Adrenal gland (tissue), 5 donors: ENCODE results near the gene ASAP2.

Experiments
- CTCF ChIP-seq, 6 experiments: fragments of 450-650 bp in 4 of 6; fragments of 200-600 bp in 2 of 6; sonication (generic) in 1 of 6; IDR thresholded peaks; 1 replicate in 5 of 6; 2 replicates in 1 of 6; pipeline versions ENCODE4 v1.5.1 to v1.8.0; 2016 to 2021; ENCODE audit warnings: antibody characterized with exemption in 6 of 6, mild to moderate bottlenecking in 2 of 6, moderate library complexity in 1 of 6
- POLR2A ChIP-seq, 2 donors: fragments of 450-650 bp; IDR thresholded peaks; one replicate each; pipeline ENCODE4 v1.6.1; 2017; ENCODE audit warnings: antibody characterized with exemption in 2 of 2, mild to moderate bottlenecking in 2 of 2, moderate library complexity in 1 of 2
- donor health status: DM: no; HTN: no; CAD: no.

- TF ChIP-seq CTCF (IDR thresholded peaks at IDR 0.05), result no peak
- TF ChIP-seq POLR2A (IDR thresholded peaks at IDR 0.05), result no peak
Measured at GRCh38 chr2:9330612-9331270, 124.1 kb downstream of the ASAP2 start.
